ENCODE results near the gene NLE1.
"Not testable (repeated sequence)": the region's sequence is repeated elsewhere in the genome, so short reads cannot be mapped to it uniquely, and the experiment has no call there.

NLE1 gene

GRCh38 chr17:35152421-35153140 is 10.5 kb upstream of the NLE1 start:
- Histone ChIP-seq H3K4me3 (replicated peaks; ENCODE audit: insufficient read depth, low read length) (no peak overlapping the region), H3K27me3 (ENCODE audit: insufficient read depth, poor library complexity, severe bottlenecking) (no peaks in the 10 kb centered on the region), H3K27ac (replicated peaks) (no peak overlapping the region)
- DNase-seq (ENCODE audit: low read depth in 1 of 2, low spot score in 1 of 2), result no peak
- no peak for TF ChIP-seq GABPA (IDR thresholded peaks at IDR 0.05; ENCODE audit: low read depth)
- no peak for TF ChIP-seq REST (IDR thresholded peaks at IDR 0.05; ENCODE audit: insufficient replicate concordance, low read depth)
- no peak for TF ChIP-seq POLR2AphosphoS5 (IDR thresholded peaks at IDR 0.05; ENCODE audit: low read depth)
- no peak for TF ChIP-seq CTCF (IDR thresholded peaks at IDR 0.05; ENCODE audit: insufficient read depth, low read length)
- TF ChIP-seq SPI1 (IDR thresholded peaks at IDR 0.05; ENCODE audit: borderline replicate concordance, low read depth), result no peak

- H3K27me3 ChIP-seq (ENCODE audit: insufficient read depth, poor library complexity, severe bottlenecking); DNase-seq (ENCODE audit: low read depth in 1 of 2, low spot score in 1 of 2); H3K4me3 ChIP-seq (replicated peaks; ENCODE audit: insufficient read depth, low read length); H3K27ac ChIP-seq (replicated peaks): not testable (repeated sequence)
Observed at GRCh38 chr17:35151080-35151479, 9.0 kb upstream of the NLE1 start.

GRCh38 chr17:35149941-35150340 is 7.8 kb upstream of the NLE1 start:
- TF ChIP-seq CTCF (IDR thresholded peaks at IDR 0.05; ENCODE audit: insufficient read depth, low read length), result no peak
- no peak for TF ChIP-seq SPI1 (IDR thresholded peaks at IDR 0.05; ENCODE audit: borderline replicate concordance, low read depth)
- no peak for TF ChIP-seq POLR2AphosphoS5 (IDR thresholded peaks at IDR 0.05; ENCODE audit: low read depth)
- no peak for TF ChIP-seq REST (IDR thresholded peaks at IDR 0.05; ENCODE audit: insufficient replicate concordance, low read depth)
- TF ChIP-seq GABPA (IDR thresholded peaks at IDR 0.05; ENCODE audit: low read depth), result no peak
- no peak overlapping the region for H3K4me3 ChIP-seq (replicated peaks; ENCODE audit: insufficient read depth, low read length)
- DNase-seq (ENCODE audit: low read depth in 1 of 2, low spot score in 1 of 2), result no peak
- no peaks in the 10 kb centered on the region for H3K27me3 ChIP-seq (ENCODE audit: insufficient read depth, poor library complexity, severe bottlenecking)
- no peak overlapping the region for H3K27ac ChIP-seq (replicated peaks)

- DNase-seq (ENCODE audit: low read depth in 1 of 2, low spot score in 1 of 2), result no peak
- no peaks in the 10 kb centered on the region for H3K27me3 ChIP-seq (ENCODE audit: insufficient read depth, poor library complexity, severe bottlenecking)
- TF ChIP-seq POLR2AphosphoS5 (IDR thresholded peaks at IDR 0.05; ENCODE audit: low read depth), result no peak
- TF ChIP-seq GABPA (IDR thresholded peaks at IDR 0.05; ENCODE audit: low read depth), result no peak
- no peak for TF ChIP-seq SPI1 (IDR thresholded peaks at IDR 0.05; ENCODE audit: borderline replicate concordance, low read depth)
- no peak for TF ChIP-seq CTCF (IDR thresholded peaks at IDR 0.05; ENCODE audit: insufficient read depth, low read length)
- TF ChIP-seq REST (IDR thresholded peaks at IDR 0.05; ENCODE audit: insufficient replicate concordance, low read depth), result no peak
- no peak overlapping the region for H3K4me3 ChIP-seq (replicated peaks; ENCODE audit: insufficient read depth, low read length)
- no peak overlapping the region for H3K27ac ChIP-seq (replicated peaks)
Observed at GRCh38 chr17:35148144-35148543, 6.0 kb upstream of the NLE1 start.
